Hematopoietic multipotent progenitor cell treated with erythropoietin and hydrocortisone succinate and interleukin-3 and kit ligand, for 6 days (in vitro differentiated cells): ENCODE measurements around the gene CBR3.

Experiments
- DNase-seq: peaks from one replicate; pipeline ENCODE4 v3.0.0-alpha.2; 2015

Gene CBR3

DNA sequence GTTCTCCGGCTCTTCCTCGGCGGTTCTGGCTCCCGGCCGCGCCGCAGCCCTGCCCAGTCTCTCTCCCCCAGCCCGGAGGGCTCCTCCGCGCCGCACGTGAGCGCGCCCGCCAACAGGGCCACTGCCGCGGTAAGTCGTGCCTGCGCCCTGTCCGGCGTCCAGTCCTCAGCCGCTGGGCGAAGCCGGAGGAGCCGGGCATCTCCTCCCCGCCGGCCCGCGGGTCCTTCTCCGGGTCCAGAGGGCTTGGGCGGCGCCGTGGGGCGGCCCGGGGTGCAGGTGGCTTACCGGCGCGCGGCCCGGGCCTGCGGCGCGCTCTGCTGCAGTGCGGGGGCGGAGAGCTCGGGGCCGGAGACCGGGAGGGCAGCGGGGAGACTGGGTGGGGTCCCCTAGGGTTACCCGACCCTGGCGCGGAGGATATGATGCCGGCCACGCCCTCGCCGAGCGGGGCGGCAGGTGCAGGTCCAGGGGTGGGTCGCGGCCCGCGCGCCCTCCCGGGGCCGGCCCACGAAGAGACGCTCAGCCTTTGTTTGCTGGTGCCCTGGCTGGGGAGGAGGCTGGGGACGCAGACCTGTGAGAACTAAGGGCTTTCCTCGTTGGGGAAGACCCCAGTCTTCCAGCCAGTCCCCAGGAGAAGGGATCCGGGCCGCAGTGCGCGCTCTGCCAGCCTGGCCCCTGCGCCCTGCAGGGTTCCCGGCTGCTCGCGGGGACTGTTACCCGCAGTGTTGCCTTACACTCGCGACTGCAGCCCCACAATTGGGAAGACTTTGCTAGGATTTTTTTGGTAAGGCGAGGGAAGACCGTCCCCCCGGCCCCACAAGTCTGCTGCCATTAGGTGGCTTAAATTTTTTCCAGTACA is 22.2 kb downstream of the CBR3 start, which contains the start of gene DOP1B:
DOP1B (plus strand) TSS at position 10 of the 856 bp plus-strand sequence. CDS start 7,910 bp downstream, outside the sequence.
- peak; percentile 53 for DNase-seq

- peak; percentile 67 for DNase-seq
These were observed 24.6 kb downstream of the CBR3 start for GRCh38 chr21:36159356-36159921.

DNA sequence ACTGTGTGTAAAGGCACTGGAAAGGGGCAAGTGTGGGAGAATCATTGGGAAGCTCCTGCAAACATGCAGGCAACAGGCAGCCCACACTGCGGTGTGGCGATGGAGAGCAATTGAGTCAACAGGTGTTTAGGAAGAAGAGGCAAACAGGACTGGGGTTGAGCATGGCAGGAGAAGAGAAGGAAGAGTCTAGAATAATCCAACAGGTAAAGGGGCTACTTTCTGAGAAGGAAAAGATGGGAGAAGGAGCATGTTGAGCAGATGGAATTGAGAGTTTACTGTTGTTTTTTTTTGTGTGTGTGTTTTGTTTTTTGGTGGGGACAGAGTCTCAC is 25.9 kb downstream of the CBR3 start:
- no peak for DNase-seq

DNA sequence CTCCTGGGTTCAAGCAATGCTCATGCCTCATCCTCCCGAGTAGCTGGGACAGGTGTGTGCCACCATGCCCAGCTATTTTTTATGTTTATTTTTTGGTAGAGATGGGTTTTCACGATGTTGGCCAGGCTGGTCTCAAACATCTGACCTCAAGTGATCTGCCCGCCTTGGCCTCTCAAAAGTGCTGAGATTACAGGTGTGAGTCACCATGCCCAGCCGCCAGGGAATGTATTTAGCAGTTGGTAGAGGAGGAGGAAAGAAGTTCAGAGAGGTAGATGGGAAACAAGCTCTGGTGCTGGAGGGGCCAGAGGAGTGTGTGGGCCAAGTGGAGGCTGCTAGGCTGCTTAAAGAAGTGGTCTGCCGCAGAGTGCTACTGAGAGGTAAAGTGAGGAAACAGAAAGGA is 27.8 kb downstream of the CBR3 start:
- no peak for DNase-seq

DNA sequence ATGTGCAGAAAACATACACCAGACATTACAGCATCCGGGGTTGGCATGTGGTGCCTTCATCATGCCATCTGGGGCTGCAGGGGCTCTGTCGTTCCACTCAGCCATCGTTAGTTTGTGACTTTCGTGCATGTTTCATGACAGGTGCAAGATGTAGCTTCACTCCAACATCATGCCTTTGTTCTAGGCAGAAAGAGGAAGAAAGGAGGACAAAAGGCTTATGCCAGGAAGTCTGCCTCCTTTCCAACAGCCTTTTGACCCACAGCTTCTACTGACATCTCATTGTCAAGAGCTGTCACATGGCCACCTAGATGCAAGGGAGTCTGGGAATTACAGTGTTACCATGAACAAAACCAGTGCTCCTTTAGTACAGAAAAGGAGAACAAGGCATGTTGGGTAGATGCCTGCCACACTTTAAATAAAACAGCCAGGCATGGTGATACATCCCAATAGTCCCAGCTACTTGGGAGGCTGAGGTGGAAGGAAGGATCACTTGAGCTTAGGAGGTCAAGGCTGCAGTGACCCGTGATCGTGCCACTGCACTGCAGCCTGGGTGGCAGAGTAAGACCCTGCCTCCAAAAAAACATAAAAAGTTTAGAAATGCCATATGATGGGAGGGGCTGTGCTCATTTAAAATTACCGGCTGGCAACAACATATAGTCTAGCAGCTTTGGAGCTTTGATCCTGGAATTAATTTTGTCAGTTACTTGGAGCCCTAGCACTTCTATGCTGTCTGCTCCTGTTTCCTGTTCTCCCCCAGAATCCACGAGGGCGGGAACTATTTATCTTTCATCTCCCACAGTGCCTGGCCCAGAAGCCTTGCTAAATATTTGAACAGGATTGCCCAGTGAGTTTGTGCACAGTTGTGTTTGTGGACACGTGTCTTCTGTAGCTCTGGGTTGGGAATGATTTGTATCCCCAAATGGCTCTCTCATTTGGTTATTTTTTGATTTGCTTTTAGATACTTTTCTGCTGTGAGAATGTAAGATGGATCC is 29.2 kb downstream of the CBR3 start:
- no peak for DNase-seq

DNA sequence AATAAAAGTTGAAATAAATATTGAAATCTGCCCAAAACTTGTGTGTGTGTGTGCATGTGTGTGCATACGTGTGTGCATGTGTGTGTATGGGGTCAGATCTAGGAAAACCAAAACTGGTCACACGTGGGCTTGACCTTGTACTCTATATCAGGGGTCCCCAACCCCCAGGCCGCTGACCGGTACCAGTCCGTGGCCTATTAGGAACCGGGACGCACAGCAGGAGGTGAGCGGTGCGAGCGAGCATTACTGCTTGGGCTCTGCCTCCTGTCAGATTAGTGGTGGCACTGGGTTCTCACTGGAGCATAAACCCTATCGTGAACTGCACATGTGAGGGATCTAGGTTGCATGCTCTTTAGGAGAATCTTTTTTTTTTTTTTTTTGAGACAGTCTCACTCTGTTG is 30.5 kb downstream of the CBR3 start:
- DNase-seq: no peak

DNA sequence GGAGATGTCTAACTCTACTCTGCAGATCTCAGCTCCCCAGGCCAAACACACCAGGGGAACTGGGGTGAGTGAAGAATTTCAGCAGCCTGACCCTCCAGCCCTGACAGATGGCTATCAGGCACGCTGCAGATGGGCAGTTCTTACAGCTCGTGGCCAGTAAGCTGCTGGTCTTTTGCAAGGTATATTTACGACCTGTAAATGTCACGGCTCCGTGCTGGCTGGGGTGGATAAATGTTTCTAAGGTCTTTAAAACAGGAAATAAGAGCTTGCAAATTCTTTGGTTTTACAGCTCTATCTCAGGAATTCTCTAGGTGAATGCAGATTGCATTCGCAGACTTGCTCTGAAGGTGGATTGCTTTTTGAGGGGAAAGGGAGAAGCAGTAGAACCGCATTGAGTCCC is 31.8 kb downstream of the CBR3 start:
- DNase-seq: no peak

GRCh38 chr21:36167541-36167940 is 32.7 kb downstream of the CBR3 start:
- no peak for DNase-seq

GRCh38 chr21:36169470-36170128 is 34.7 kb downstream of the CBR3 start:
- no peak for DNase-seq

- no peak for DNase-seq
These were observed 35.9 kb downstream of the CBR3 start for GRCh38 chr21:36170823-36171222.

DNA sequence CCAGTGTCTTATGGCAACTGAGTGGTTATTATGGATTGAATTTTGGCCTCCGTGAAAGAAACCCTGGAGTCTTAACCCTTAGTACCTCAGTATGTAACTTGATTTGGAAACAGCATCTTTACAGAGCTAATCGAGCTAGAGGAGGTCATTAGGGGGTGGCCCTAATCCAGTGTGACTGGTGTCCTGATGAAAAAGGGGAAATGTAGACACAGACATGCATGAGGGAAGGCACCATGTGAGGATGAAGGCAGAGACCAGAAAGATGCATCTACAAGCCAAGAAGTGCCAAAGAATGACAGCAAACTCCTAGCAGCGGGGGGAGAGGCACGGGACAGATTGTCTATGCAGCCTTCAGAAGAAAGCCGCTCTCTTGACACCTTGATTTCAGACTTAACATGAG is 36.5 kb downstream of the CBR3 start:
- no peak for DNase-seq

- DNase-seq: no peak
These were observed 37.0 kb downstream of the CBR3 start for GRCh38 chr21:36171741-36172331.

- no peak for DNase-seq
These were observed 39.9 kb downstream of the CBR3 start for GRCh38 chr21:36174780-36175179.

DNA sequence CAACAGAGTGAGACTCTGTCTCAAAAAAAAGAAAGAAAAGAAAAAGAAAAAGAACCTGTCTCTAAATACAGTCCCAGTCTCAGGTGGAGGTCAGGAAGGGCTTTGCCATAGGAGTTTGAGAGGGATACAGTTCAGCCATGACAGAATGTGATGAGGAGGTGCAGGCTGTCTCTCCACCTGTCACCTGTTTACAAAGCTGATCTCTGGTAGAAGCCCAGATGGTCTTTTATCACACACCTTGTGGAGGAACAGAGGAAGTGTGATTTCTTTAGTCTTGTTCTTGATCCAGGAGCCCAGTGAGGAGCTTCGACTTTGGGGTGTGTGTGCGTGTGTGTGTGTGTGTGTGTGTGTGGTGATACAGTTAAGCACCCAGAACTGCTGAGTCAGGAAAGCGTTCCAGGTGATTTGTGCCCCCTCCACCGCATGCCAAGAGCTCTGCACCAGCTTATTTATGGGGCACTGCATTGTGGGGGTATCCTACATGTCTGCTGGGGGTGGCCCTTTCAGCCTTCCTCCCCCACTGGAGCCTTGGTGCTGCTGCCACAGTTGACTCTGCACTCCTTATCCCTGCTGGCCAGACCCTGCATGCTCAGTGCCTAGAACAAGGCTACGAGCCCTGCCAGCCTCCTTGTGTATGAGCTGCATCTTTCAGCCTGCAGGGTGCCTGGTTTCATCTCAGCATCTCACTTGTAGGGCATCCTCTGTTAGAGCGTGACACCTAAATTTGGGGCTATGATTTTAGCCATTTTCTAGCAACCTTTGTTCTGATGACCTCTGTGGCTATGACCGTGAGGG is 41.1 kb downstream of the CBR3 start:
- no peak for DNase-seq

- DNase-seq: no peak
These were observed 43.5 kb downstream of the CBR3 start for GRCh38 chr21:36178349-36178748.

- DNase-seq: no peak
These were observed 44.3 kb downstream of the CBR3 start for GRCh38 chr21:36179145-36179544.

DNA sequence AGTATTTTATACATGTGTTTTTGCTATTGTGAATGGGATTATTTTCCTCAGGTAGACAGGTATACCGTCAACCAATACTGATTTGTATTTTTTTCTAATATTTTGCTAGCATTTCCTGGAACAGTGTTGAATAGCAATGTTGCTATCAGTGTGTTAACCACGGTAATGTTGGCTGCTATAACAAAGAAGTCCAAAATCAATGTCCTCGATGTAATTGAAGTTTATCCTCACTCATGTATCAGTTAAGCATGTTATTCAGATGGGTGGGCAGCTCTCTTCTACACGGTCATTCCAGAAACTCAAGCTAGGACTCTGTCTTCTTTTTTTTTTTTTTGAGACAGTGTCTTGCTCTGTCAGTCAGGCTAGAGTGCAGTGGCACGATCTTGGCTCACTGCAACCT is 46.1 kb downstream of the CBR3 start:
- no peak for DNase-seq

DNA sequence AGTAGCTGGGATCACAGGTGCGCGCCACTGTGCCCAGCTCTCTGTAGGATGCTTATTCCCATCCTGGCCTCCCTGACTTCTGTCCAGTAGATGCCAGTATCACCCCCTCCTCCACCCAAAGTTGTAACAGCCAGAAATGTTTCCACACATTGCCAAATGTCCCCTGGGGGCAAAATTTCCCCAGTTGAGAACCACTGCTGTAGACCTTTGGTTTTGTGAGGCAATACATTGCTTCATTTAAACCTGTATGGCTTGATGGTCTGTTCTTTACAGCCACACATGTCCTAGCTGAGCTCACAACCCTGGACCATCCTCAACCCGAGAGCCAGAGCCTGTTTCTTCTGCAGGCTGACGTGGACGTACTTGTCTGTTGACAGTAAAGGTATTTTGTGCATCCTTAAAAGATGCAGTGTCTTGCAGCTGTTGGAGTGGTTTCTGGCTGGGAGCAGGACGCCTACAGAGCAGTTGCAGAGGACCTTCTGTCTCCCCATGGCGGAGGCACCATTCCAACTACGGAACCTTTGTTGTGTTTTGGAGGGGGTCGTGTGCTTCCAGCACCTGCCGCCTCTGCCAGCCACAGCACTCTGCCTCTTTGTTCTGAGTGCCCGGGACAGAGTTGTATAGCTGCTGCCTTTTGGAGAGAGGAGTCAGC is 48.4 kb downstream of the CBR3 start:
- DNase-seq: peak; percentile 16

- DNase-seq: no peak
These were observed 49.7 kb downstream of the CBR3 start for GRCh38 chr21:36184545-36184944.

DNA sequence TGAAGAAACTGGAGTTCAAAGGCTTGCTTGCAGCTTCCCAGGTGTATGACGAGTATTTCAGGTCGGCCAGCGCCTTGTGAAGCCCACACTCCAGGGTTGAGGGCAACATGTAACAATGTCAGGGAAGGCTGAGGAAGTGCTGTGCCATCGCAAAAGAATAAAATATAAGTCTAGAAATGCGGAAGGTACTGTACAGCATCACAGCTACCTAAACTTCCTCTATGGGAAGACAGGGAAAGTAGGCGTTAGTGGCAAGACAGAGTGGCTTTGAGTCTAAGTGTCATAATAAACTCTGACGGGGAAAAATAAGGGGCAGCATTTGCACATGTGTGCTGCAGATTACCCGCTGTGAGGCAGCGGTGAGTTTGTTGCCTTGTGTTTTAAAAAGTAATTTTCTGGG is 50.6 kb downstream of the CBR3 start:
- DNase-seq: no peak

- DNase-seq: no peak
These were observed 51.2 kb downstream of the CBR3 start for GRCh38 chr21:36186081-36186480.
